GF-D8 (cell line): Measurements from ENCODE around the gene HSD17B12.
"Not testable (repeated sequence)": the region's sequence is repeated elsewhere in the genome, so short reads cannot be mapped to it uniquely, and the experiment has no call there.

ENCODE experiments used
- DNase-seq: peaks from one replicate; lab custom pipeline; 2025; lab: John Stamatoyannopoulos, UW

HSD17B12 gene

DNA sequence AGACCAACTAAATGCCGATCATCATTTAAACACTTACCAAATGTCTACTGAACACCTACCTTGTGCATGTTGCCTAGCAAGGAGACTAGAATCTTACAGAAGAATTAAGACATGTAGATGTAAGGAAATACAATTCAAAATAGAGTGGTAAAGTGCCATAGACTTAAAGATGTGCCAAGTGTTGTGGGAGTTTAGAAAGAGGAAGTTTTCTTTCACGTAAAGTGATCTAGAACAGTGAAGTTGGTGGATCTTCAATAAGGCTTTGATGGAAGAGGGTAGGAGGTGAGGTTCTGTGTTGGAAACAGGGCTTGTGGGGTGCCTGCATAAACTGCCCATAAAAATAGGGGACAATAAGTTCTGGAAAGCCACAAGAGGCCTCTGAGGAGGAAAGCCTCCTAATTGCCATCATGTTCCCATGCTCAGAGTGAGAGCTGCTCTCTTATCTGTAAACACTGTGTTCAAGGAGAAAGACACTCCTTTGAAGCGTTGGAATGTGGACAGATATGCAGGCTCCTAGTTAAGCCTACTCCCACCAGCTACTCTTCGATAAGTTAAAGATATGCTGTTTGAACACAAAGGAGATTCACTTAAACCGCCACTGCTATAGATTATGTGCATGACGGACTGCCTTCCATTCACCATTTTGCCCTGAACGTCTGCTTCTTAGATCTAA is 66.7 kb downstream of the HSD17B12 start:
- no peak for DNase-seq

GRCh38 chr11:43748095-43748494 is 67.6 kb downstream of the HSD17B12 start:
- DNase-seq: no peak

GRCh38 chr11:43751726-43752125 is 71.2 kb downstream of the HSD17B12 start:
- no peak for DNase-seq

GRCh38 chr11:43756575-43756974 is 76.0 kb downstream of the HSD17B12 start:
- no peak for DNase-seq

DNA sequence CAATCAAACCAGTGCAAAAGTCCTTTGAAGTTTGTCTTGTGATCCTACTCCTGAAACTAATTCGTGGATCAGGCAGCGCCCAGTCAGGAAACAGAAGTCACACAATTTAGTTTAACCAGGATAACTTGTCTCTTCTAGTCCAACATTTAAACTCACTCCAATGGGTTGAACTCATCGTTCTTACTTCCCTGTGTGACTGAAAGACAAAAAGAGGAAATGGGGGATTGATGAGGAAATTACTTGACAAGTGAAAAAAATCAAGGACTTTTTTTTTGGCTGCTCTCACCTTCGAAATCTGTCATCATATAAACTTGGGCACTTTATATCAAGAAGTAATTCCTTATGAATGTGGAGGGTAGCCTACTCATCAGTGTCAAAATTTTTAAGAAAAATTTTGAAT is 78.4 kb downstream of the HSD17B12 start:
- no peak for DNase-seq

- no peak for DNase-seq
Measured at GRCh38 chr11:43760902-43761301, 80.4 kb downstream of the HSD17B12 start.

- no peak for DNase-seq
Measured at GRCh38 chr11:43765194-43765593, 84.7 kb downstream of the HSD17B12 start.

- not testable (repeated sequence) for DNase-seq
Measured at GRCh38 chr11:43768654-43769053, 88.1 kb downstream of the HSD17B12 start.

- no peak for DNase-seq
Measured at GRCh38 chr11:43770173-43770572, 89.6 kb downstream of the HSD17B12 start.

- no peak for DNase-seq
Measured at GRCh38 chr11:43772733-43773132, 92.2 kb downstream of the HSD17B12 start.

GRCh38 chr11:43774786-43775185 is 94.2 kb downstream of the HSD17B12 start:
- DNase-seq: no peak

GRCh38 chr11:43779306-43779705 is 98.8 kb downstream of the HSD17B12 start:
- no peak for DNase-seq

- DNase-seq: no peak
Measured at GRCh38 chr11:43784301-43784700, 103.8 kb downstream of the HSD17B12 start.

- DNase-seq: no peak
Measured at GRCh38 chr11:43784866-43785265, 104.3 kb downstream of the HSD17B12 start.

DNA sequence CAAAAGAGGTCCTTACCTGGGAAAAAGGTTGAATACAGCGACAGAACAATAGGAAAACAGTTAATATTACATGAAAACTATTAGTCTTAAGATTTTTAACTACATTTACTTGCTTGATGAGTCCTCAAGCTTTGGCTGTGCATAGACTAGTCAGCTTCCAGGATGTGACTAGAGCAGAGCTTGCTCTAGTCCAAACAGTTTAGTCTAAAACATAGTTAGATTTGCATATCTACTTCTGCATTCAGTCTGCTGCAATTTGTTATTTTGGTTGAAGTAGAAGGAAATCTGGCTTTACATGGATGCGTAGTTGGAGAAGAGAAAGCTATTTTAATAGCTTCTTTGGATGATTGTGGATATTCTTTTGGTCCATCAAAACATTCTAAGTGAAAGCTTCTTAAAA is 104.8 kb downstream of the HSD17B12 start:
- no peak for DNase-seq

GRCh38 chr11:43786016-43786415 is 105.5 kb downstream of the HSD17B12 start:
- no peak for DNase-seq

- DNase-seq: no peak
Measured at GRCh38 chr11:43787824-43788223, 107.3 kb downstream of the HSD17B12 start.

DNA sequence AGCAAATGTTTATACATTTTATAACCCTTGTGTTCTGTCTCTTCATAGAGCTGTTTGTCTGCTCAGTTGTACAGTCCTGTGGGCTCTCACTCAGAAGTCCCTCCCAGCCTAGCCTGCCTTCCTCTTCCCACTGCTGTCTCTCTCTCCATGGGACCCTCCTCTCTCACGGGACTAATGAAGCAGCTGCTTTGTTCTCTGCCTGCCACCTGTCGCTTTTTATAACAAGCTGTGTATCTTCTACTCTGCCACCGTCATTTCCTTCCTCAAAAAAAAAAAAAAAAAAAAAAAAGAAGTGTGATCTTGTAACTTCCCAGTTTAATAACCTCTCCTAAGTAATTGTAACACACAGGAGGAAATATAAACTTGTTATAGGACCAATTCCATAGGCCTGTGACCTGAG is 107.9 kb downstream of the HSD17B12 start:
- peak; percentile 74 for DNase-seq

DNA sequence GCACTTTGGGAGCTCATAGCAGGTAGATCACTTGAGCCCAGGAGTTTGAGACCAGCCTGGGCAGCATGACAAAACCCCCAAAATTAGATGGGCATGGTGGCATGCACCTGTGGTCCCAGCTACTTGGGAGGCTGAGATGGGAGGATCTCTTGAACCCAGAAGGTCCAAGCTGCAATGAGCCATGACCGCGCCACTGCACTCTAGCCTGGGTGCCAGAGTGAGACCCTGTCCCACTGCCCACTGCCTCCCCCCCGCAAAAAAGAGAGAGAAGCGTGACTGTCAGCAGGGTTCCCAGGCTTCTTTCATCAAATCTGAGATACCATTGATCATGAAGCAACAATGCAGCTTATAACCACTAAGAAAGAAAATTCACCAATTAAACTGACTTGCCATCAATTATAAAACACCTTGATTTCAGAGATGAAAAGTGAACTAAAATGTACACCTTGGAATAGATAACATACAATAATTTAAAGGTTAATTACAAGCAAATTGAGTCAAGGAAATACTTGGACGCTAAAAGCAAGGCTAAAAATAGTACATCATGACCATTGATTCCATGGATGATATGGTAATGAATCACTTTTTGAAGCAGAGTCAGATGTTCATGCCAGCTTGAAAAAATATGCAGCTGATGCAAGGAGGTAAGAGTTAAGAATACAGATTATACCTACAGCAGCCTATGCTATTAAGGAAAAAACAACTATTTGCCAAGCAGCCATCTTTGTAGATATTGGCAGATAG is 109.3 kb downstream of the HSD17B12 start:
- no peak for DNase-seq

DNA sequence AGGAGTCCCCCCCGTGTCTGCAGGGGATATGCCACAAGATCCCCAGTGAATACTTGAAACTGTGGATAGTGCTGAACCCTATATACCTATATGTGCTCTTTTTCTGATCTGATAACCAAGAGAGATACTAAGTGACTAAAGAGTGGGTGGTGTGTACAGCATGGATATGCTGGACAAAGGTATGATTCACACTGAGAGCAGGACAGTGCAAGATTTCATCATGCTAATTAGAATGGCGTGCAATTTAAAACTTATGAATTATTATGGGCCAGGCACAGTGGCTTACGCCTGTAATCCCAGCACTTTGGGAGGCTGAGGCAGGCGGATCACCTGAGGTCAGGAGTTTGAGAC is 109.9 kb downstream of the HSD17B12 start:
- no peak for DNase-seq

DNA sequence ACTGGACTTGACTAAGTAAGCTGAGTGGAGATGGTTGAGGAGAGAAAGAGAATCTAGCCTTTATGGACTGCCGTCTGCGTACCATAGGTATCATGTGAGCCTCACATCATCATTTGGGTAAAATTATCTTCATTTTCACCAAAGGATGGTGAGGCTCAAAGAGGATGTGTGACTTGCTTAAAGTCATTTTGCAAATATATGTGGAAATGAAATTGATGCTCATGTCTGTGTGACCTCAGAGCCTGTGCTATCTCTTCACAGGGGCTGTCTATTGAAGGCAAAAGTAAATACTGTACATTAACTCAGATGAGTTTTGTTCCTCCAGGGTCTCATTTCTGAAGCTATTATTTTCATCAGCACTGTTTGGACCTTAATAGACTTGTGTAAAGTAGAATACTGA is 116.8 kb downstream of the HSD17B12 start:
- no peak for DNase-seq

DNA sequence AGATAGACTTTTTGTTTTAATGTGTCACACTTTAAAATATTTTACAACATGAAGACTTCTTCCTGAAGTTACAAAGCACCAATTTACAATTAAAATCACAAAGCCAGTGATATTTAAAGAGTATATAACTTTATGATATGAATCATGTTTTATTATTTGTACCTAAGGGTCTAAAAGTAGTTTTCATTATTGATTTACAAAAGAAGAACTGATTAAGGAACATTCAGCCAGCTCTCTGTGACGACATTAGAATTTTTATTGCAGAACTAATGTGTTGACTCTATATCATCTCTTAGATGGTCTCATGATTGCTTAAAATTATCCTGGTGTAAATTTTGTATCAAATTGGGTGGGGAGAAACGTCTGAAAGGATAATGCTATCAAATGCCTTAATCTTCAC is 117.3 kb downstream of the HSD17B12 start:
- no peak for DNase-seq

GRCh38 chr11:43802509-43802908 is 122.0 kb downstream of the HSD17B12 start:
- no peak for DNase-seq

DNA sequence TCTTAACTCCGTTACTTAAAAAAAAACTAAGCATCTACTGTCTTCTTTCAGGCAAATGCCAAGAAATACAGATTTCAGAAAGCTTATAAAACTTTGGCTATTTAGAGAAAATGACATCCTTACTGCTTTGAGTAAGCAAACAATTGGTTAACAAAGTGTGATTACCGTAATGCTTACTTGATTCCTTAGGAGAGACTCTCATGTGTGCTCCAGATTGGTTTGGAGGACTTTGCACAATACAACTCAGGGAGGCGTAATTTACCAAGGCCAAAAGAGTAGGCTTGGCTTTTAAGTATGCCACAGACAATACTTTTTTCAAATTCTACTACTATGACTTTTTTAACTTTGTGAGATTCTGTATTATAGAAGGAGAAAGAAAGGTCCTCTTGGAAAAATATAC is 123.2 kb downstream of the HSD17B12 start:
- DNase-seq: no peak
